Vagina (tissue), 2 donors: Measurements from ENCODE around the gene RNF111.

Source experiments
- CTCF ChIP-seq, 3 experiments: fragments of 450-650 bp in 2 of 3; fragments of 200-600 bp in 1 of 3; sonication (generic) in 1 of 3; IDR thresholded peaks; one replicate each; pipeline ENCODE4 v1.5.1; 2017 to 2019; ENCODE audit warnings: antibody characterized with exemption in 3 of 3, mild to moderate bottlenecking in 2 of 3, moderate library complexity in 2 of 3
- POLR2A ChIP-seq, 2 donors: fragments of 450-650 bp; IDR thresholded peaks; one replicate each; pipeline ENCODE4 v1.6.1; 2017; ENCODE audit warnings: antibody characterized with exemption in 2 of 2, mild to moderate bottlenecking in 2 of 2, moderate library complexity in 2 of 2
- POLR2AphosphoS5 ChIP-seq, 2 donors: sonication (generic); formaldehyde crosslinking; IDR thresholded peaks; one replicate each; pipeline ENCODE4 v1.9.0; 2017; ENCODE audit warnings: antibody characterized with exemption in 2 of 2, mild to moderate bottlenecking in 2 of 2, low read depth in 1 of 2; ENCODE audit not compliant: insufficient read depth in 1 of 2

GRCh38 chr15:59143281-59143680 lies 155.8 kb downstream of the RNF111 start:
- TF ChIP-seq POLR2A (IDR thresholded peaks at IDR 0.05): no peak
- TF ChIP-seq CTCF (IDR thresholded peaks at IDR 0.05): no peak
- TF ChIP-seq POLR2AphosphoS5 (IDR thresholded peaks at IDR 0.05; ENCODE audit: insufficient read depth in 1 of 2, low read depth in 1 of 2): no peak
